GM18868 (cell line): ENCODE results near the gene MED27.

Source experiments
- ATAC-seq: cut with Tn5 transposase; IDR thresholded peaks from one replicate; pipeline ENCODE4 v1.9.1; 2021; ENCODE audit warnings: mild to moderate bottlenecking, moderate library complexity; ENCODE audit not compliant: unreplicated experiment

The MED27 gene

GRCh38 chr9:131841765-131842318 is 237.8 kb downstream of the MED27 start:
- no peak for ATAC-seq

- ATAC-seq: no peak
These were observed 238.6 kb downstream of the MED27 start for GRCh38 chr9:131840751-131841702.

- no peak for ATAC-seq
These were observed 239.4 kb downstream of the MED27 start for GRCh38 chr9:131840220-131840619.

- no peak for ATAC-seq
These were observed 240.2 kb downstream of the MED27 start for GRCh38 chr9:131839281-131840084.

GRCh38 chr9:131838530-131839280 is 241.0 kb downstream of the MED27 start:
- no peak for ATAC-seq

- no peak for ATAC-seq
These were observed 241.8 kb downstream of the MED27 start for GRCh38 chr9:131837836-131838235.

GRCh38 chr9:131837316-131837715 is 242.4 kb downstream of the MED27 start:
- no peak for ATAC-seq

- ATAC-seq: no peak
These were observed 242.9 kb downstream of the MED27 start for GRCh38 chr9:131836607-131837315.

- no peak for ATAC-seq
These were observed 243.6 kb downstream of the MED27 start for GRCh38 chr9:131836021-131836420.

- no peak for ATAC-seq
These were observed 244.3 kb downstream of the MED27 start for GRCh38 chr9:131835151-131835910.

- ATAC-seq: no peak
These were observed 244.9 kb downstream of the MED27 start for GRCh38 chr9:131834721-131835120.

- ATAC-seq: no peak
These were observed 245.8 kb downstream of the MED27 start for GRCh38 chr9:131833906-131834305.

- ATAC-seq: no peak
These were observed 246.6 kb downstream of the MED27 start for GRCh38 chr9:131833083-131833482.

GRCh38 chr9:131831380-131832165 is 248.1 kb downstream of the MED27 start:
- no peak for ATAC-seq

GRCh38 chr9:131827821-131828369 is 251.8 kb downstream of the MED27 start:
- ATAC-seq: no peak

- no peak for ATAC-seq
These were observed 252.6 kb downstream of the MED27 start for GRCh38 chr9:131826966-131827525.

- no peak for ATAC-seq
These were observed 253.6 kb downstream of the MED27 start for GRCh38 chr9:131826053-131826452.

GRCh38 chr9:131824953-131825495 is 254.6 kb downstream of the MED27 start:
- ATAC-seq: no peak
